WI38 (cell line): ENCODE measurements around the gene SCGB1A1.
A peak's percentile ranks its signal among the peaks of the same experiment; 100 is the strongest.

ENCODE experiments used
- H3K4me3 ChIP-seq: 2 replicates; pipeline ENCODE4 v1.5.1; 2011; ENCODE audit warnings: low read depth, mild to moderate bottlenecking, control low read depth, low read length
- CTCF ChIP-seq: IDR thresholded peaks from 2 replicates; pipeline ENCODE4 v1.5.1; 2012; ENCODE audit warnings: low read depth, mild to moderate bottlenecking, control low read depth, low read length

Gene SCGB1A1

GRCh38 chr11:62423012-62423411, 4.2 kb downstream of the SCGB1A1 start:
- TF ChIP-seq CTCF, result no peak
- no peak overlapping the region for H3K4me3 ChIP-seq

GRCh38 chr11:62427630-62428233, 8.9 kb downstream of the SCGB1A1 start:
- no peak for TF ChIP-seq CTCF
- H3K4me3 ChIP-seq, result no peak overlapping the region

GRCh38 chr11:62428871-62429560, 10.2 kb downstream of the SCGB1A1 start:
- H3K4me3 ChIP-seq, result no peak overlapping the region
- no peak for TF ChIP-seq CTCF

- peak overlapping the region; percentile 27; the same call in 1 of the 2 replicates for H3K4me3 ChIP-seq
- TF ChIP-seq CTCF, result no peak
These were observed 11.6 kb downstream of the SCGB1A1 start for GRCh38 chr11:62430425-62430824.

GRCh38 chr11:62431171-62431901, 12.5 kb downstream of the SCGB1A1 start:
- peak overlapping the region; percentile 27 for H3K4me3 ChIP-seq
- TF ChIP-seq CTCF, result no peak

GRCh38 chr11:62432695-62433094, 13.9 kb downstream of the SCGB1A1 start:
- H3K4me3 ChIP-seq, result no peak overlapping the region
- no peak for TF ChIP-seq CTCF
